Panc1 (cell line): ENCODE results near the gene ADAMTS4.

ENCODE experiments used
- POLR2AphosphoS5 ChIP-seq: IDR thresholded peaks from 2 replicates; pipeline ENCODE4 v1.6.1; 2012; ENCODE audit warnings: mild to moderate bottlenecking, low read depth, low read length, moderate library complexity
- TF ChIP-seq, protein P1 (sequence below): fragments of 450-650 bp; IDR thresholded peaks from 2 replicates; pipeline ENCODE4 v1.5.1; 2017; ENCODE audit warnings: mild to moderate bottlenecking
- TF ChIP-seq, protein P2 (sequence below), 2 experiments: IDR thresholded peaks; 2 replicates each; pipeline ENCODE4 v1.6.1; 2011 to 2012; ENCODE audit warnings: low read depth in 2 of 2, control low read depth in 1 of 2, low read length in 1 of 2, mild to moderate bottlenecking in 1 of 2, moderate library complexity in 1 of 2; ENCODE audit not compliant: insufficient read depth in 1 of 2

DNA sequence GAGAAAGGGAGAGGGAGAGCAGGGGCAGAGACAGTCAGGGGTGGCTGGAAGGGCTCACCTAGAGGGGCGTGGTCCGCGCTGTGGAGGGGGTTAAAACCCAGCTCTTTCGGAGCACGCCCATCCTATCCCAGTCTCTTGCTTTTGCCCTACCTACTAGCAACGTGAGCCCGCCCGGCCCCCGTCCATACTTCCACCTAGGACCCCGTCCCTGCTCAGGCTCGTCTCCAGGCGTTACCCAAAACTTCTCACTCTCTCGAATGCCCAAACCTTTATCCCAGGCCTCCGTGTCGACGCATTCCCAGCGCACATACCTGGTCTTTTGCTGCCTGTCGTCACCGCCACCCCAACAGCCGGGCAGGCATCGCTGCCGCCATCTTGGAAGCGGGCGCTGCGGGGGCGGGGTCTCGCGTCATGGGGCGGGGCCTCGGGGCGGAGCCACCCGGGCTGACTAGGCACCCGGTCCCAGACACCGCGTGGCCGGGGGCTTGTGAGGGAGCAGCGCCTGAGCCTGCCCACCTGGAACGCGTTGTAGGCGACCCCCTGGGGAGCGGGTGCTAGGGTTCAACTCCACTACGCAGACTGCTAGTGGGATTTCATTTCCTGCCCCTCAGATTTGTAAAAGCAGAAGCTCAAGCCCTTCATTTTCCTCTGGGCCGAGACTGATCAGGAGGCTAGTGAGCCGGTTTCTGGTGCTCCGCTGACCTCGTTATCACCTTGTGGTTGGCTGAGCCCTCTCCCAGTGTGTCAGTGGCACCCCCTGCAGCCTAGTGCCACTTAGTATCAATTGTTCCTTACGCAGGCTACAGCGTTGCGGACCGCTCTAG lies 21.5 kb downstream of the ADAMTS4 start, which contains the start of gene B4GALT3:
- TF ChIP-seq, protein P1, sequence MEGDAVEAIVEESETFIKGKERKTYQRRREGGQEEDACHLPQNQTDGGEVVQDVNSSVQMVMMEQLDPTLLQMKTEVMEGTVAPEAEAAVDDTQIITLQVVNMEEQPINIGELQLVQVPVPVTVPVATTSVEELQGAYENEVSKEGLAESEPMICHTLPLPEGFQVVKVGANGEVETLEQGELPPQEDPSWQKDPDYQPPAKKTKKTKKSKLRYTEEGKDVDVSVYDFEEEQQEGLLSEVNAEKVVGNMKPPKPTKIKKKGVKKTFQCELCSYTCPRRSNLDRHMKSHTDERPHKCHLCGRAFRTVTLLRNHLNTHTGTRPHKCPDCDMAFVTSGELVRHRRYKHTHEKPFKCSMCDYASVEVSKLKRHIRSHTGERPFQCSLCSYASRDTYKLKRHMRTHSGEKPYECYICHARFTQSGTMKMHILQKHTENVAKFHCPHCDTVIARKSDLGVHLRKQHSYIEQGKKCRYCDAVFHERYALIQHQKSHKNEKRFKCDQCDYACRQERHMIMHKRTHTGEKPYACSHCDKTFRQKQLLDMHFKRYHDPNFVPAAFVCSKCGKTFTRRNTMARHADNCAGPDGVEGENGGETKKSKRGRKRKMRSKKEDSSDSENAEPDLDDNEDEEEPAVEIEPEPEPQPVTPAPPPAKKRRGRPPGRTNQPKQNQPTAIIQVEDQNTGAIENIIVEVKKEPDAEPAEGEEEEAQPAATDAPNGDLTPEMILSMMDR = no peak
- TF ChIP-seq, protein P2, sequence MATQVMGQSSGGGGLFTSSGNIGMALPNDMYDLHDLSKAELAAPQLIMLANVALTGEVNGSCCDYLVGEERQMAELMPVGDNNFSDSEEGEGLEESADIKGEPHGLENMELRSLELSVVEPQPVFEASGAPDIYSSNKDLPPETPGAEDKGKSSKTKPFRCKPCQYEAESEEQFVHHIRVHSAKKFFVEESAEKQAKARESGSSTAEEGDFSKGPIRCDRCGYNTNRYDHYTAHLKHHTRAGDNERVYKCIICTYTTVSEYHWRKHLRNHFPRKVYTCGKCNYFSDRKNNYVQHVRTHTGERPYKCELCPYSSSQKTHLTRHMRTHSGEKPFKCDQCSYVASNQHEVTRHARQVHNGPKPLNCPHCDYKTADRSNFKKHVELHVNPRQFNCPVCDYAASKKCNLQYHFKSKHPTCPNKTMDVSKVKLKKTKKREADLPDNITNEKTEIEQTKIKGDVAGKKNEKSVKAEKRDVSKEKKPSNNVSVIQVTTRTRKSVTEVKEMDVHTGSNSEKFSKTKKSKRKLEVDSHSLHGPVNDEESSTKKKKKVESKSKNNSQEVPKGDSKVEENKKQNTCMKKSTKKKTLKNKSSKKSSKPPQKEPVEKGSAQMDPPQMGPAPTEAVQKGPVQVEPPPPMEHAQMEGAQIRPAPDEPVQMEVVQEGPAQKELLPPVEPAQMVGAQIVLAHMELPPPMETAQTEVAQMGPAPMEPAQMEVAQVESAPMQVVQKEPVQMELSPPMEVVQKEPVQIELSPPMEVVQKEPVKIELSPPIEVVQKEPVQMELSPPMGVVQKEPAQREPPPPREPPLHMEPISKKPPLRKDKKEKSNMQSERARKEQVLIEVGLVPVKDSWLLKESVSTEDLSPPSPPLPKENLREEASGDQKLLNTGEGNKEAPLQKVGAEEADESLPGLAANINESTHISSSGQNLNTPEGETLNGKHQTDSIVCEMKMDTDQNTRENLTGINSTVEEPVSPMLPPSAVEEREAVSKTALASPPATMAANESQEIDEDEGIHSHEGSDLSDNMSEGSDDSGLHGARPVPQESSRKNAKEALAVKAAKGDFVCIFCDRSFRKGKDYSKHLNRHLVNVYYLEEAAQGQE (IDR thresholded peaks at IDR 0.05; ENCODE audit: insufficient read depth in 1 of 2, low read depth in 2 of 2, low read length in 1 of 2) = no peak
- TF ChIP-seq POLR2AphosphoS5 = peak; percentile 94
